WTC11 (cell line): Measurements from ENCODE around the gene GCSH. TPM values are rescaled to one million over a fixed set of nuclear protein-coding genes. Genes with fewer than 3 reads are reported as not detected.

Experiments used
- ATAC-seq: fragments of 200-7000 bp; cut with Tn5 transposase; 2 replicates; pipeline ENCODE4 v1.10.0; 2021; ENCODE audit warnings: mild to moderate bottlenecking, moderate library complexity
- CTCF ChIA-PET: fragments of 300-600 bp; sonication (Branson Sonifier 250); formaldehyde crosslinking; loops from one replicate; lab custom pipeline; 2021; ENCODE audit warnings: antibody characterized with exemption; lab: Charles Lee
- POLR2A ChIA-PET: fragments of 350-600 bp; sonication (Branson Sonifier 250); formaldehyde crosslinking; loops from one replicate; lab custom pipeline; 2021; ENCODE audit warnings: antibody characterized with exemption; lab: Charles Lee
- DNase-seq: peaks from one replicate; pipeline ENCODE4 v3.0.0; 2021; ENCODE audit warnings: low spot score
- H3K27ac Mint-ChIP-seq: 2 replicates; pipeline ENCODE4 v1.8.0; 2021; ENCODE audit warnings: mixed read lengths
- H3K27me3 Mint-ChIP-seq: 2 replicates; pipeline ENCODE4 v1.8.0; 2021; ENCODE audit warnings: low read depth, mild to moderate bottlenecking, moderate library complexity, mixed read lengths
- H3K36me3 Mint-ChIP-seq: 2 replicates; pipeline ENCODE4 v1.8.0; 2021; ENCODE audit warnings: mixed read lengths
- H3K4me1 Mint-ChIP-seq: 2 replicates; pipeline ENCODE4 v1.8.0; 2022; ENCODE audit warnings: mixed read lengths
- H3K4me3 Mint-ChIP-seq: 2 replicates; pipeline ENCODE4 v1.8.0; 2021; ENCODE audit warnings: mild to moderate bottlenecking, moderate library complexity, mixed read lengths
- H3K9me3 Mint-ChIP-seq: 2 replicates; pipeline ENCODE4 v1.8.0; 2021; ENCODE audit warnings: mixed read lengths
- ATF3 ChIP-seq: sonication (generic); formaldehyde crosslinking; conservative IDR thresholded peaks from 2 replicates; pipeline ENCODE4 v1.8.1; 2022; ENCODE audit warnings: mild to moderate bottlenecking, missing genetic modification reagents
- CBFB ChIP-seq: sonication (generic); formaldehyde crosslinking; IDR thresholded peaks from 2 replicates; pipeline ENCODE4 v1.8.1; 2022; ENCODE audit warnings: mild to moderate bottlenecking, low read depth, missing genetic modification reagents
- CREM ChIP-seq: sonication (generic); formaldehyde crosslinking; IDR thresholded peaks from 2 replicates; pipeline ENCODE4 v1.8.1; 2022; ENCODE audit warnings: mild to moderate bottlenecking, missing genetic modification reagents, moderate library complexity
- E2F4 ChIP-seq: sonication (generic); formaldehyde crosslinking; IDR thresholded peaks from 2 replicates; pipeline ENCODE4 v1.8.1; 2022; ENCODE audit warnings: low read depth, mild to moderate bottlenecking, moderate library complexity, missing genetic modification reagents, borderline replicate concordance
- ELF4 ChIP-seq: sonication (generic); formaldehyde crosslinking; IDR thresholded peaks from 2 replicates; pipeline ENCODE4 v1.8.1; 2022; ENCODE audit warnings: low read depth, mild to moderate bottlenecking, moderate library complexity, missing genetic modification reagents
- FOXK1 ChIP-seq: sonication (generic); formaldehyde crosslinking; IDR thresholded peaks from 2 replicates; pipeline ENCODE4 v1.8.0; 2022; ENCODE audit warnings: mild to moderate bottlenecking, moderate library complexity, missing genetic modification reagents
- FOXP1 ChIP-seq: sonication (generic); formaldehyde crosslinking; IDR thresholded peaks from 2 replicates; pipeline ENCODE4 v1.8.0; 2022; ENCODE audit warnings: missing genetic modification reagents, mild to moderate bottlenecking, moderate library complexity, borderline replicate concordance
- FOXP4 ChIP-seq: sonication (generic); formaldehyde crosslinking; IDR thresholded peaks from 2 replicates; pipeline ENCODE4 v1.8.0; 2022; ENCODE audit warnings: mild to moderate bottlenecking, missing genetic modification reagents
- GABPB1 ChIP-seq: sonication (generic); formaldehyde crosslinking; IDR thresholded peaks from 2 replicates; pipeline ENCODE4 v1.8.1; 2023; ENCODE audit warnings: mild to moderate bottlenecking, missing genetic modification reagents
- GRHL2 ChIP-seq: fragments of 250-450 bp; sonication (Bioruptor Pico); IDR thresholded peaks from 2 replicates; pipeline ENCODE4 v1.8.0; 2022; ENCODE audit warnings: mild to moderate bottlenecking, moderate library complexity; ENCODE audit not compliant: insufficient replicate concordance, severe bottlenecking
- HMGA2 ChIP-seq: fragments of 250-450 bp; sonication (Bioruptor Pico); IDR thresholded peaks from 2 replicates; pipeline ENCODE4 v1.4.0; 2021; ENCODE audit warnings: mild to moderate bottlenecking, moderate library complexity
- JUN ChIP-seq: sonication (generic); formaldehyde crosslinking; IDR thresholded peaks from 2 replicates; pipeline ENCODE4 v1.8.0; 2023; ENCODE audit warnings: mild to moderate bottlenecking, missing genetic modification reagents
- MYBL2 ChIP-seq: sonication (generic); formaldehyde crosslinking; IDR thresholded peaks from 2 replicates; pipeline ENCODE4 v1.8.1; 2023; ENCODE audit warnings: mild to moderate bottlenecking, moderate library complexity, missing genetic modification reagents
- NFE2L1 ChIP-seq: sonication (generic); formaldehyde crosslinking; IDR thresholded peaks from 2 replicates; pipeline ENCODE4 v1.8.1; 2023; ENCODE audit warnings: missing genetic modification reagents
- NFYB ChIP-seq: sonication (generic); formaldehyde crosslinking; conservative IDR thresholded peaks from 2 replicates; pipeline ENCODE4 v1.8.0; 2022; ENCODE audit warnings: low read depth, missing genetic modification reagents
- NR2C2 ChIP-seq: sonication (generic); formaldehyde crosslinking; IDR thresholded peaks from 2 replicates; pipeline ENCODE4 v1.8.0; 2022; ENCODE audit warnings: mild to moderate bottlenecking, missing genetic modification reagents
- SMAD3 ChIP-seq: sonication (generic); formaldehyde crosslinking; IDR thresholded peaks from 2 replicates; pipeline ENCODE4 v1.8.0; 2022; ENCODE audit warnings: missing genetic modification reagents, mild to moderate bottlenecking, borderline replicate concordance
- SMAD4 ChIP-seq: sonication (generic); formaldehyde crosslinking; IDR thresholded peaks from 2 replicates; pipeline ENCODE4 v1.8.0; 2022; ENCODE audit warnings: mild to moderate bottlenecking, missing genetic modification reagents
- SOX15 ChIP-seq: fragments of 250-450 bp; sonication (Bioruptor Pico); IDR thresholded peaks from 2 replicates; pipeline ENCODE4 v1.9.0; 2021; ENCODE audit warnings: mild to moderate bottlenecking
- TCF7 ChIP-seq: sonication (generic); formaldehyde crosslinking; IDR thresholded peaks from 2 replicates; pipeline ENCODE4 v1.8.0; 2022; ENCODE audit warnings: mild to moderate bottlenecking, low read depth, missing genetic modification reagents, moderate library complexity
- TP53 ChIP-seq: sonication (generic); formaldehyde crosslinking; IDR thresholded peaks from 2 replicates; pipeline ENCODE4 v1.8.1; 2023; ENCODE audit warnings: mild to moderate bottlenecking, missing genetic modification reagents
- USF1 ChIP-seq: sonication (generic); formaldehyde crosslinking; IDR thresholded peaks from 2 replicates; pipeline ENCODE4 v1.8.0; 2022; ENCODE audit warnings: mild to moderate bottlenecking, missing genetic modification reagents
- ZNF138 ChIP-seq: sonication (generic); formaldehyde crosslinking; conservative IDR thresholded peaks from 2 replicates; pipeline ENCODE4 v1.8.1; 2022; ENCODE audit warnings: mild to moderate bottlenecking, moderate library complexity, missing genetic modification reagents
- ZNF423 ChIP-seq: fragments of 250-450 bp; sonication (Bioruptor Pico); IDR thresholded peaks from 2 replicates; pipeline ENCODE4 v2.1.2; 2022; ENCODE audit warnings: mild to moderate bottlenecking, moderate library complexity
- total RNA-seq: library from RNA; stranded (reverse); gene quantifications from 3 replicates; pipeline ENCODE4 v1.2.3, GENCODE V29; 2021
- TF ChIP-seq, protein P1 (sequence below): sonication (generic); formaldehyde crosslinking; IDR thresholded peaks from 2 replicates; pipeline ENCODE4 v1.8.1; 2023; ENCODE audit warnings: mild to moderate bottlenecking, missing genetic modification reagents, moderate library complexity
- TF ChIP-seq, protein P2 (sequence below): fragments of 250-450 bp; sonication (Bioruptor Pico); IDR thresholded peaks from 2 replicates; pipeline ENCODE4 v2.1.2; 2022; ENCODE audit warnings: mild to moderate bottlenecking, moderate library complexity

GCSH gene
- total RNA-seq, 1 experiment from 2014 or later, result 95.9 TPM

DNA sequence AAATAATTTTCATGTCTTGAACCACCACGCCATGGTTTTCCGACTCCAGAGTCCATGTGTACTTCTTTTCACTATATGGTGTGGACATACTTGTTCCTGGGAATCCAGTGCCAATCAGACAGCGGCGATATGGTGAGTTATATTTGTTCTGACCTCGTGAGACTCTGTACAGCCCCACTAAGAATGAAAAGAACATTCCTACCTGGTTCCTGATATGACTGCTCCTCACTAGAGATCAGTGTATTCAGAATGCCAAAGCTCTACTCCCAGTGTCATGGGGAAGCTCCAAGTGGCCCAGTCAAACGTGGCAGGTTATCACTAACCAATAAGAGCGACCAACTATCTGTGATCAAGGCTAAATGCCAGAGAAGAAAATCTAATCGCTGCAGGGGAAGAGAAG is 25.2 kb downstream of the GCSH start:
- H3K4me3 Mint-ChIP-seq, result no peak overlapping the region
- CTCF ChIA-PET, result no interaction called here
- ATAC-seq (no peak), DNase-seq (no peak)
- H3K9me3 Mint-ChIP-seq, result no peaks in the 10 kb centered on the region
- no peaks in the 10 kb centered on the region; the same call in 1 of the 2 replicates for H3K27me3 Mint-ChIP-seq
- H3K27ac Mint-ChIP-seq, result no peak overlapping the region
- TF ChIP-seq SMAD4 (CRISPR knock-in tag), result no peak
- peaks cover 20% of the 10 kb centered on the region for H3K4me1 Mint-ChIP-seq
- POLR2A ChIA-PET, result no interaction called here
- no peaks in the 10 kb centered on the region for H3K36me3 Mint-ChIP-seq

- Mint-ChIP-seq H3K4me1 (peaks cover 17% of the 10 kb centered on the region), H3K36me3 (no peaks in the 10 kb centered on the region), H3K9me3 (no peaks in the 10 kb centered on the region)
- TF ChIP-seq JUN (CRISPR knock-in tag) (no peak), HMGA2 (CRISPR knock-in tag) (no peak), ELF4 (CRISPR knock-in tag) (no peak), ZNF138 (CRISPR knock-in tag) (no peak), NR2C2 (no peak), NFE2L1 (CRISPR knock-in tag) (no peak), SOX15 (CRISPR knock-in tag) (no peak), ATF3 (CRISPR knock-in tag) (no peak), FOXK1 (no peak), NFYB (no peak), CBFB (no peak), SMAD3 (CRISPR knock-in tag) (no peak), MYBL2 (no peak), E2F4 (no peak), GRHL2 (CRISPR knock-in tag) (no peak), CREM (CRISPR knock-in tag) (no peak), FOXP1 (CRISPR knock-in tag) (no peak)
- TF ChIP-seq, protein P1, sequence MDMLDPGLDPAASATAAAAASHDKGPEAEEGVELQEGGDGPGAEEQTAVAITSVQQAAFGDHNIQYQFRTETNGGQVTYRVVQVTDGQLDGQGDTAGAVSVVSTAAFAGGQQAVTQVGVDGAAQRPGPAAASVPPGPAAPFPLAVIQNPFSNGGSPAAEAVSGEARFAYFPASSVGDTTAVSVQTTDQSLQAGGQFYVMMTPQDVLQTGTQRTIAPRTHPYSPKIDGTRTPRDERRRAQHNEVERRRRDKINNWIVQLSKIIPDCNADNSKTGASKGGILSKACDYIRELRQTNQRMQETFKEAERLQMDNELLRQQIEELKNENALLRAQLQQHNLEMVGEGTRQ (CRISPR knock-in tag), result no peak
- TF ChIP-seq, all 79 proteins: peak for 0
- ChIA-PET CTCF (interaction anchor here (1.5 kb wide), 1 partner anchor 33 kb away, joined by 4 read pairs; the partner anchor contains the start of gene ATMIN), POLR2A (no interaction called here)
- Mint-ChIP-seq H3K27me3 (no peaks in the 10 kb centered on the region), H3K27ac (no peak overlapping the region), H3K4me3 (no peak overlapping the region)
- DNase-seq (no peak), ATAC-seq (no peak)
These were observed 27.1 kb downstream of the GCSH start for GRCh38 chr16:81069063-81069462.

DNA sequence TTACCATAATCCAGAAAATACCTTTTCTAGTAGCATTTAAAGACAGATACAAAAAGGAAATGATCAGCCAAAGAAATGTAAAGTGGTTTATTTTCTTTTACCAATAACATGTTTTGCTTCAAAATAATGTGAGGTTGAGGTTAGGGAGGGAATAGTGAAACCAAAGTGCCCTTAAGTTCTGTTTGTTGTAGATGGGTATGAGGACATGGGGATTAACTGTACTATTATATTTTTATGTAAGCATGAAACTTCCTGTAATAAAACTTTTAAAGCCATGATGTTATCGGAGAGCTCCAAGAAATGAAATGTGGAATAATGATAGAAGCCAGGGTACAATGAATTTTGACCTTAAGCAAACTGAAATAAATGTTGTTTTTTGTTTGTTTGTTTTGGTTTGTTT is 29.0 kb downstream of the GCSH start:
- H3K9me3 Mint-ChIP-seq, result no peaks in the 10 kb centered on the region

DNA sequence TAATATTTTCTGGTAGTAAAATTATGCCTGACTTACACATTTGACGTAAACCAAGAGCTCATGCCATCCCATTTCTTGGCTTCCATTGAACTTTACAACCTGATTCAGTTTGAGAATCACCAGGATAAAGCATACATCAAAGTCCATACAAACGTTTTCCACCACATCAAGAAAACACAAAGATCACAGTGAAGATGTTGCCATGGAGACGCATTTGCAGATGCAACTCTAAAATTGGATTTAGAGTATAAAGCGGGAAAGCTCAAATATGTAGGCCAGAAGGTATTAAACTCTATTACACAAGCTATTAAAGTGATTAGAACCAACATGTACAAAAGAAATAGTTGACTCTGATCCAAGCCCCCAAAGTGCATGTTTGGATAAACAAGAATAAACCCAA is 29.5 kb downstream of the GCSH start:
- H3K9me3 Mint-ChIP-seq, result no peaks in the 10 kb centered on the region
- H3K27me3 Mint-ChIP-seq, result no peaks in the 10 kb centered on the region
- H3K36me3 Mint-ChIP-seq, result no peaks in the 10 kb centered on the region
- H3K4me3 Mint-ChIP-seq, result no peak overlapping the region
- H3K4me1 Mint-ChIP-seq, result peaks cover 9% of the 10 kb centered on the region
- DNase-seq (no peak), ATAC-seq (no peak)
- CTCF ChIA-PET, result no interaction called here
- POLR2A ChIA-PET, result interaction anchor here (0.6 kb wide), 1 partner anchor 76 kb away, joined by 3 read pairs; no protein-coding TSS in a partner anchor
- H3K27ac Mint-ChIP-seq, result no peak overlapping the region
- TF ChIP-seq SMAD3 (CRISPR knock-in tag) (no peak), TP53 (CRISPR knock-in tag) (no peak), ZNF423 (no peak), TCF7 (no peak), FOXP4 (CRISPR knock-in tag) (no peak), USF1 (no peak)
- TF ChIP-seq, protein P2, sequence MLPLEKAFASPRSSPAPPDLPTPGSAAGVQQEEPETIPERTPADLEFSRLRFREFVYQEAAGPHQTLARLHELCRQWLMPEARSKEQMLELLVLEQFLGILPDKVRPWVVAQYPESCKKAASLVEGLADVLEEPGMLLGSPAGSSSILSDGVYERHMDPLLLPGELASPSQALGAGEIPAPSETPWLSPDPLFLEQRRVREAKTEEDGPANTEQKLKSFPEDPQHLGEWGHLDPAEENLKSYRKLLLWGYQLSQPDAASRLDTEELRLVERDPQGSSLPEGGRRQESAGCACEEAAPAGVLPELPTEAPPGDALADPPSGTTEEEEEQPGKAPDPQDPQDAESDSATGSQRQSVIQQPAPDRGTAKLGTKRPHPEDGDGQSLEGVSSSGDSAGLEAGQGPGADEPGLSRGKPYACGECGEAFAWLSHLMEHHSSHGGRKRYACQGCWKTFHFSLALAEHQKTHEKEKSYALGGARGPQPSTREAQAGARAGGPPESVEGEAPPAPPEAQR (CRISPR knock-in tag), result no peak

More for the DNA sequence above, 29.0 kb downstream of the GCSH start:
- DNase-seq, result no peak
- H3K36me3 Mint-ChIP-seq, result no peaks in the 10 kb centered on the region
- CTCF ChIA-PET, result no interaction called here
- H3K27ac Mint-ChIP-seq, result no peak overlapping the region
- H3K4me3 Mint-ChIP-seq, result no peak overlapping the region
- TF ChIP-seq GABPB1 (CRISPR knock-in tag), result no peak
- TF ChIP-seq, all 79 proteins: peak for 0
- H3K4me1 Mint-ChIP-seq, result peaks cover 7% of the 10 kb centered on the region; the same call in 1 of the 2 replicates
- POLR2A ChIA-PET, result interaction anchor here (0.6 kb wide), 1 partner anchor 76 kb away, joined by 3 read pairs; no protein-coding TSS in a partner anchor
- no peak for ATAC-seq
- no peaks in the 10 kb centered on the region for H3K27me3 Mint-ChIP-seq
